K562 (cell line): ENCODE results near the gene CPEB1. TPM values are rescaled to one million over a fixed set of nuclear protein-coding genes. Genes with fewer than 3 reads are reported as not detected.
"Not testable (repeated sequence)": the region's sequence is repeated elsewhere in the genome, so short reads cannot be mapped to it uniquely, and the experiment has no call there.

Experiments
- ATAC-seq: fragments of 200-7000 bp; cut with Tn5 transposase; 3 replicates; pipeline ENCODE4 v1.9.1; 2020; ENCODE audit warnings: moderate library complexity
- BruUV-seq: library from RNA; stranded (reverse); fragments of 400-500 nt; replicated peaks from 2 replicates; lab custom pipeline; 2021; lab: Mats Ljungman, UMichigan
- CTCF ChIA-PET: fragments of 300-600 bp; formaldehyde crosslinking; extraction: SDS; loops from one replicate; lab custom pipeline; 2021; ENCODE audit warnings: low intra/inter-chr PET ratio; lab: Yijun Ruan, JAX
- POLR2A ChIA-PET: fragments of 300-600, 350-650 bp; sonication (Branson Sonifier 250); formaldehyde crosslinking; extraction: SDS; loops from one replicate; lab custom pipeline; 2021; ENCODE audit warnings: antibody characterized with exemption, inconsistent platforms; lab: Yijun Ruan, JAX
- DNase-seq, 4 experiments: peaks; one replicate each; pipeline versions ENCODE4 v3.0.0 to v3.0.0-alpha.2; 2011 to 2018; ENCODE audit warnings: low spot score in 3 of 4, mixed read lengths in 3 of 4; ENCODE audit errors: extremely low read depth in 1 of 4
- FAIRE-seq: peaks from 2 replicates; lab custom pipeline; 2011; peaks lifted over from hg19 to GRCh38; lab: Jason Lieb, UNC
- H2AFZ ChIP-seq: 2 replicates; pipeline ENCODE4 v1.6.0; 2011; ENCODE audit warnings: low read depth, low read length, control low read depth, inconsistent platforms
- H3K27ac ChIP-seq: fragments of 200-600 bp; 3 replicates; pipeline ENCODE4 v1.8.0; 2011; ENCODE audit warnings: low read depth, mild to moderate bottlenecking, control low read depth, inconsistent platforms, low read length, moderate library complexity, mixed read lengths; ENCODE audit errors: extremely low read depth
- H3K27me3 ChIP-seq, 2 experiments: fragments of 300-600 bp in 1 of 2; 2 replicates in 1 of 2; 3 replicates in 1 of 2; pipeline versions ENCODE4 v1.6.0 to v1.8.0; 2011; ENCODE audit warnings: inconsistent platforms in 2 of 2, low read length in 2 of 2, mild to moderate bottlenecking in 1 of 2, mixed read lengths in 1 of 2, moderate library complexity in 1 of 2; ENCODE audit not compliant: control insufficient read depth in 2 of 2, insufficient read depth in 2 of 2
- H3K36me3 ChIP-seq: fragments of 300-600 bp; 3 replicates; pipeline ENCODE4 v1.8.0; 2011; ENCODE audit warnings: mild to moderate bottlenecking, low read length, inconsistent platforms; ENCODE audit not compliant: control insufficient read depth, insufficient read depth
- H3K4me1 ChIP-seq, 2 experiments: fragments of 200-600 bp in 1 of 2; replicated peaks in 1 of 2; 2 replicates in 1 of 2; 3 replicates in 1 of 2; pipeline versions ENCODE4 v1.5.1 to v1.8.0; 2011; ENCODE audit warnings: inconsistent platforms in 2 of 2, low read length in 2 of 2, mild to moderate bottlenecking in 1 of 2, mixed read lengths in 1 of 2, moderate library complexity in 1 of 2; ENCODE audit not compliant: control insufficient read depth in 2 of 2, insufficient read depth in 2 of 2
- H3K4me2 ChIP-seq: 2 replicates; pipeline ENCODE4 v1.6.1; 2011; ENCODE audit warnings: low read length, control low read depth, inconsistent platforms, mixed read lengths; ENCODE audit not compliant: insufficient read depth
- H3K4me3 ChIP-seq: fragments of 200-600 bp; sonication (generic), shearing (Covaris generic); 2 replicates; pipeline ENCODE4 v1.5.1; 2016; ENCODE audit warnings: control low read depth, inconsistent platforms
- H3K79me2 ChIP-seq: fragments of 200-600 bp; 3 replicates; pipeline ENCODE4 v1.8.0; 2011; ENCODE audit warnings: low read length, inconsistent platforms; ENCODE audit not compliant: control insufficient read depth, insufficient read depth
- H3K9ac ChIP-seq, 2 experiments: 2 replicates each; pipeline versions ENCODE4 v1.6.0 to v1.6.1; 2011; ENCODE audit warnings: low read depth in 2 of 2, low read length in 2 of 2, control low read depth in 1 of 2, inconsistent platforms in 1 of 2, mild to moderate bottlenecking in 1 of 2, mixed read lengths in 1 of 2; ENCODE audit not compliant: insufficient read depth in 1 of 2
- H3K9me1 ChIP-seq: one replicate; pipeline ENCODE4 v1.6.0; 2011; ENCODE audit warnings: inconsistent platforms, mild to moderate bottlenecking, low read length, moderate library complexity; ENCODE audit not compliant: control insufficient read depth, insufficient read depth
- H3K9me3 ChIP-seq: replicated peaks from 2 replicates; pipeline ENCODE4 v1.5.1; 2011; ENCODE audit warnings: low read depth, low read length, inconsistent platforms; ENCODE audit not compliant: control insufficient read depth, insufficient read depth
- H4K20me1 ChIP-seq: replicated peaks from 2 replicates; pipeline ENCODE4 v1.6.1; 2011; ENCODE audit warnings: low read length, inconsistent platforms, mixed read lengths; ENCODE audit not compliant: control insufficient read depth, insufficient read depth
- WGBS: fragments of 100-300 bp; shearing (Covaris generic); methylation state at CpG from one replicate; pipeline ENCODE4 v1.1.6; 2016; ENCODE audit warnings: low coverage, mixed read lengths; ENCODE audit not compliant: insufficient coverage; ENCODE audit errors: missing lambda C conversion rate; 5-methylcytosine and 5-hydroxymethylcytosine counted together
- in situ Hi-C: fragments of 300-500 bp; cut with MboI; formaldehyde crosslinking; loops from 4 replicates; pipeline ENCODE4 v1.15.0; 2018; ENCODE audit warnings: inconsistent platforms, mixed read lengths
- intact Hi-C: fragments of 100-400 bp; cut with micrococcal nuclease; formaldehyde crosslinking; loops from 2 replicates; pipeline ENCODE4 v1.14.2; 2022
- polyA plus RNA-seq, 8 experiments: library from polyadenylated mRNA; depleted of rRNA in 4 of 8; stranded (reverse) in 5 of 8; unstranded in 3 of 8; fragments of >200 nt; fragmentation: Nextera tagmentation in 2 of 8; fragmentation: Illumina TruSeq in 1 of 8; extraction: Ambion mirVana in 2 of 8; extraction: Trizol in 1 of 8; gene quantifications; 2 replicates each; pipeline versions ENCODE4 v1.2.1 to v1.2.3, GENCODE V29; 2011 to 2014; ENCODE audit warnings: inconsistent platforms in 1 of 8, missing spikeins in 1 of 8
- total RNA-seq, 7 experiments: library from RNA; depleted of rRNA in 6 of 7; stranded (reverse); fragments of >200 nt in 6 of 7; fragmentation: Illumina TruSeq in 2 of 7; extraction: Trizol in 2 of 7; gene quantifications; 2 replicates each; pipeline versions ENCODE4 v1.2.1 to v1.2.3, GENCODE V29; 2011 to 2021; ENCODE audit warnings: low replicate concordance in 1 of 7

CPEB1 gene
- total and polyA plus RNA-seq, 9 of the 15 experiments (the other 6 are each of a cell fraction or from before 2014, with no cell fraction given): 2.2 to 13.4 (median 9.7) TPM

DNA sequence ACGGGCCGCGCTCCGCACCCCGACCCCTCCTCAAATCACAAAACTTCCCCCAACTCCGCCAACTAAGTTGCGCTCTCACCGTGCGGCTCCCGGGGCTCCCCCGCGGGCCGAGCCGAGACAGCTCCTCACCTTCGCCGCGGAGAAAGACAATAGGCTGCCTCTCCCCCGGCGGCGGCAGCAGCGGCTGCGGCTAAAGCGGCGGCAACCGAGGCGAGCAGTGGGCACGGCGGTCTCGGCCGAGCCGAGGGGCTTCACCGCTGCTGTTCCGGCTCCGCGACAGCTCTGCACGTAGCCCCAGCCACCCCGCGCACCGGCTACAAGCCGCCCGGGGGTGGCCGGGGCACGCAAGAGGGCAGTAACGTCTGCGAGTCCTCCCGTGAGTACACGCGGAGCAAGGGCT, 133.6 kb downstream of the CPEB1 start:
- FAIRE-seq, H3K27ac ChIP-seq, DNase-seq, H3K4me3 ChIP-seq, H3K9me3 ChIP-seq, H3K79me2 ChIP-seq, H3K4me1 ChIP-seq, H3K27me3 ChIP-seq, intact Hi-C loops, H2AFZ ChIP-seq, POLR2A ChIA-PET, in situ Hi-C loops, ATAC-seq, H3K4me2 ChIP-seq, BruUV-seq, H3K9me1 ChIP-seq, CTCF ChIA-PET, H4K20me1 ChIP-seq, H3K36me3 ChIP-seq, H3K9ac ChIP-seq: not testable (repeated sequence)
- no CpG with 5 or more reads among the region's 48 CpGs for WGBS

DNA sequence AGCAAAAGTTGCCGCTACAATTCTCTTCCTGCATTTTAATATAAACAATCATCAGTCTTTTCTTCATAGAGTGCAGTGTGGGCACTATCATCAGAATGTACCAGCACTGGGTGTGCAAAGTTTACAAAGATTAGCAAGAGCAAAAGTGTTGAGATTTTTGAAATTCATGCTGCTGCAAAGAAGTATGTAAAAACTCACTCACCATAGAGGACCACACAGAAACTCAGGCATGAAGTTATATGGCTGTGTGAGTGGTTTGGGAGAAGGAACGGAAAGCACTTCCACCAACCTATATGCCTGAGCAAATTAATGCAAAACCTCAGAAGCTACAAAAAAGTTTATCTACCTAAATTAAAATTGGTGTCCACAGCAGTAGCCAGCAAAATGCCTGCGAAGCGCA, 139.5 kb downstream of the CPEB1 start:
- WGBS: 75% methylated on average over 2 of the region's 4 CpGs
- H3K27ac ChIP-seq, H3K9ac ChIP-seq, H4K20me1 ChIP-seq, ATAC-seq, BruUV-seq, in situ Hi-C loops, H3K4me3 ChIP-seq, POLR2A ChIA-PET, H3K27me3 ChIP-seq, intact Hi-C loops, H3K4me2 ChIP-seq, H3K79me2 ChIP-seq, H3K9me1 ChIP-seq, H3K4me1 ChIP-seq, FAIRE-seq, CTCF ChIA-PET, H3K36me3 ChIP-seq, DNase-seq, H2AFZ ChIP-seq, H3K9me3 ChIP-seq: not testable (repeated sequence)

DNA sequence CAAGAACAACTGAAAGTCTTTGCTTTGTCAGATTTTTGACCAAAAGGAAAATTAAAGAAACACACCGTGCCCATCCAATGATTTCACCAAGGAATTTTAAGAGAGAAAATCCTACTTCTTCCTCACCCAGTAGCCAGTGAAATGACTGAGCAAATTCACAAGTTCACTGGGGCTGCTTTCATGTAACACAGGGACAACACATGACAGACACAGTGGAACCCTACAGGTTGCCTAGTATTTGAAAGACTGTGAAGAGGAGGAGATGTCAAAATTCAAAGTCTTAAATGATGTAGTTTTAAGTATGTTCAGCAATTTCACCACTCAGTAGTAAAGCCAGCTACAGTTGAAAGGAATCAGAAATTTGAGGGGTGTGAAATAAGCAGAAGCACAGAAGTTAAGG, 140.1 kb downstream of the CPEB1 start:
- POLR2A ChIA-PET, H3K27ac ChIP-seq, H3K9me1 ChIP-seq, DNase-seq, H3K79me2 ChIP-seq, H3K4me3 ChIP-seq, H3K9ac ChIP-seq, H3K36me3 ChIP-seq, CTCF ChIA-PET, FAIRE-seq, H3K27me3 ChIP-seq, H3K4me2 ChIP-seq, in situ Hi-C loops, H4K20me1 ChIP-seq, intact Hi-C loops, H3K9me3 ChIP-seq, H3K4me1 ChIP-seq, H2AFZ ChIP-seq: not testable (repeated sequence)
- ATAC-seq: peak; percentile 69
- WGBS: 15% methylated on average over 1 of the region's 1 CpG
- BruUV-seq: TSS peak; percentile 22

DNA sequence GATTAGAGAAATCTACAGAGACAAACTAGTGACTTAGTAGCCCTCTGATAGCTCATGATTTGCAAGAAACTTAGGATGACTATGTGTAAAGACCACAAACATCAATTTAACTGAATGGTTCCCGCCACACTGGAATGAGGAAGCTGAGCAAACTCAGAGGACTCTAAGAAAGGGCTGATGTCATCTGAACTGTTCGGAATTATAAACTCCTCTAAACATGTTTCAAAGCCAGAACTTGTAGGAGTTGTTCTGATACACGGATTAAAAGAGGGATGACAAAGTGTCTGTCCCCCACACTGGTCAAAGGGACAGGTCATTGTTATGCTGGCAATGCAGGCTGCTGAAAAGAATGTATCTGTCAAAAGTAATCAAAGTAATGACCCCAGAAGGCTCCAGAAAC, 141.3 kb downstream of the CPEB1 start:
- H3K4me2 ChIP-seq, in situ Hi-C loops, FAIRE-seq, H4K20me1 ChIP-seq, H3K9me1 ChIP-seq, H3K79me2 ChIP-seq, H3K4me3 ChIP-seq, intact Hi-C loops, CTCF ChIA-PET, H3K36me3 ChIP-seq, BruUV-seq, H3K27ac ChIP-seq, H3K9ac ChIP-seq, H3K27me3 ChIP-seq, POLR2A ChIA-PET, H2AFZ ChIP-seq, H3K9me3 ChIP-seq, H3K4me1 ChIP-seq, DNase-seq: not testable (repeated sequence)
- ATAC-seq: peak; percentile 76
- WGBS: no CpG with 5 or more reads among the region's 3 CpGs
